ENCODE measurements around the gene RPS4Y1.

RPS4Y1 gene

DNA sequence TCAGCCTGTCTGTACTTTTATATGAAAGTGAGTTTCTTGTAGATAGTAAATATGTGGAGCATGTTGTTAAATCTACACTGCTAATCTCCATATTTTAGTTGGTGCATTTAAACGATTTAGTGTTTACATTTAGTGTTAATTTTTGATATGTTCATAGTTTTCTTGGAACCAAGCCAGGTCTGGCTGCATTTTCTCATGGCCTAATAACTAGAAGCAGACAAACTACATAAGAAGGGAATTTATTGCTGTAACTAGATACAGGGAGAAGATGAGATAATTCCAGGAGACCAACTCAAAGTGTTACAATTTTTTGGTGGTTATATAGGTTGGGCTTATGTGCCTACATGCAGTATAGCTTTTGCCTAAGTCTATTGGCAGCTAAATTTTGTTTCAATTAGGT is 32.8 kb downstream of the RPS4Y1 start:
- no peak for DNase-seq (ENCODE audit: low read depth in 2 of 3, low spot score in 2 of 3)

DNA sequence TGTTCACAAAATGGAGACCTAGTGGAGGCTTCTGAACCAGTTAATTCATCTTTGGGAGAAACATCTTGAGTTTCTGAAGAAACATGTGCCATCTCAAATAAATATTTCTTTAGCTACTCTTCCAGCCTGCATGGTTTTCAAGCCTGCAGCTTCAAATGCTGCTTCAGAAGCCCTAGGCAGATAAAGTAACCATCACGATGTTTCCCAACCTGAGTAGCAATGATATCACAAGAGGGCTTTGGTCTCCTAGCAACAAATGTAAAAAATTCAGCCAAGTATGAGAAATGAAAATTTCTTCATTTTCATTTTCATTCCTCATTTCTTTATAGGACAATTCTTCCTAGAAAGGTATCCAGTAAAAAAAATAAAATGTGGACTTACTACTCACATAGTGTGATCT is 42.2 kb downstream of the RPS4Y1 start:
- DNase-seq (ENCODE audit: low read depth in 2 of 3, low spot score in 2 of 3): no peak

- no peak for DNase-seq (ENCODE audit: low read depth in 2 of 3, low spot score in 2 of 3)
These were observed 44.5 kb downstream of the RPS4Y1 start for GRCh38 chrY:2885880-2886279.

GRCh38 chrY:2887386-2887785 is 46.0 kb downstream of the RPS4Y1 start:
- DNase-seq (ENCODE audit: low read depth in 2 of 3, low spot score in 2 of 3): no peak

DNA sequence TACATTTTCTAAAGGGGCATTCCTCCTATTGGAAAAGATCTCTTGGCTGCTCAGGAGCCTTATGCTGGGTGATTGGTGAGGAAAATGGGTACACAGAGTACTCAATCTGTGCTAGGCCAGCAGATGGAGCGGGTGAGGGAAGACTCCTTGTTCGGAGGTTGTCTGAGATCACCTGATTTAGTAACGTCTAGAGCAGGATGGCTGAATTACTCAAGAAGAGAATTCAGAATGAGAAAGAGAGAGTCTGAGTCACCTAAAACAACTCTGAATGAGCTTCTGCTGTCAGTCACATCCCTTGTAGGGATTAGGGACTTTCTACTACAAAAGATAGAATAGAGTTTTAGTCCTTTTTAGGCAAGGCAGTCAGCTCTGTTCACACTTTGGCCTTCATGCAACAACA is 46.6 kb downstream of the RPS4Y1 start:
- DNase-seq (ENCODE audit: low read depth in 2 of 3, low spot score in 2 of 3): no peak

DNA sequence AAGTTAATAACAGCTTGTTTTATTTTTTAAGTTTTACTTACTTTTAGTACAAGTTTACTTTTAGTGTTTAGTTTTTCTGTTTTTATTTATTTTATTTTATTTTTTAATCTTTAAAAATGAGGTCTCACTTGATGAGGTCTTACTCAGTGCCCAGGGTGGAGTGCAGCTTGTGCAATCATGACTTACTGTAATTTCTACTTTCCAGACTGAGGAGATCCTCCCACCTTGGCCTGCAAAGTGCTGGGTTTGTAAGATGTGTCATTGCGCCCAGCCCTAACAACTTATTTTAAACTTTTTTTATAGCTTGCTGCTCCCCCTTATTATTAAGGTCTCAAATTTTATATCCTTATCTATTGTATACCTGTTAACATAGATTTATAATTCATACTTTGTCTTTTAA is 52.1 kb downstream of the RPS4Y1 start:
- no peak for DNase-seq (ENCODE audit: low read depth in 2 of 3, low spot score in 2 of 3)

GRCh38 chrY:2896050-2896449 is 54.6 kb downstream of the RPS4Y1 start:
- DNase-seq (ENCODE audit: low read depth in 2 of 3, low spot score in 2 of 3): no peak

- DNase-seq (ENCODE audit: low read depth in 2 of 3, low spot score in 2 of 3): no peak
These were observed 66.0 kb downstream of the RPS4Y1 start for GRCh38 chrY:2907356-2907755.

DNA sequence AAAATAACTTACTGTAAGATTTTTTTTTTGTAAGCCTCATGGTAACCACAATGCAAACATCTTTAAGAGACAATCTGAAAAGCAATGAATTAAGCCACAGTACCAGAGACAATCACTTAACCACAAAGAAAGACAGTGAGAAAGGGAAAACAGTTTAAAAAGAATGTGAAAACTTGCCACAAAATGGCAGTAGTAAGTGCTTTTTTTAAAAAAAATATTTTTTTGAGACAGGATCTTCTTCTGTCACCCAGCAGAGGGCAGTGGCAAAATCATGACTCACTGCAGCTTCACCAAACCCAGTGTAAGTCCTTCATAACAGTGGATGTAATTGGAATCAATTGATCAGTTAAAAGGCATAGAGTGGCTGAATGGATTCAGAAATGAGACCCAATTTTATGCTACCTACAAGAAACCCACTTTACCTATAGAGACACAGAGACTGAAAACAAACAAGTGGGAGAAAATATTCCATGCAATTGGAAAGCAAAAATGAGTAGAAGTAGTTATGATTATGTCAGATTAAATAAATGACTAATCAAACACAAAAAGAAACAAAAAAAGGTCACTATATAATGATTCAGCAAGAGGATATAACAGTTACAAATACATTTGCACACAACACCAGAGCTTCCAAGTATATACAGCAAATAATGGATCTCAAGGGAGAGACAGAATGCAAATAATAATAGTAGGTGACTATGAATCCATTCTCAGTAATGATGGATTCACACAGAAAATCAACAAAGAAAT is 71.8 kb downstream of the RPS4Y1 start:
- no peak for DNase-seq (ENCODE audit: low read depth in 2 of 3, low spot score in 2 of 3)

All from activated CD8-positive, alpha-beta memory T cell treated with anti-CD3 and anti-CD28 coated beads for 48 hours (primary cell).